OCI-LY3 (cell line): ENCODE data around the gene SLC2A13.

Experiments used
- EZH2phosphoT487 ChIP-seq: fragments of 200-600 bp; shearing (Covaris generic); IDR thresholded peaks from 2 replicates; pipeline ENCODE4 v1.6.1; 2018; ENCODE audit warnings: antibody characterized with exemption, mixed run types, low read depth
- TF ChIP-seq, protein P1 (sequence below): fragments of 200-600, 300-600 bp; sonication (generic); IDR thresholded peaks from 2 replicates; pipeline ENCODE4 v1.5.1; 2014; ENCODE audit warnings: antibody characterized with exemption, low read length, low read depth

DNA sequence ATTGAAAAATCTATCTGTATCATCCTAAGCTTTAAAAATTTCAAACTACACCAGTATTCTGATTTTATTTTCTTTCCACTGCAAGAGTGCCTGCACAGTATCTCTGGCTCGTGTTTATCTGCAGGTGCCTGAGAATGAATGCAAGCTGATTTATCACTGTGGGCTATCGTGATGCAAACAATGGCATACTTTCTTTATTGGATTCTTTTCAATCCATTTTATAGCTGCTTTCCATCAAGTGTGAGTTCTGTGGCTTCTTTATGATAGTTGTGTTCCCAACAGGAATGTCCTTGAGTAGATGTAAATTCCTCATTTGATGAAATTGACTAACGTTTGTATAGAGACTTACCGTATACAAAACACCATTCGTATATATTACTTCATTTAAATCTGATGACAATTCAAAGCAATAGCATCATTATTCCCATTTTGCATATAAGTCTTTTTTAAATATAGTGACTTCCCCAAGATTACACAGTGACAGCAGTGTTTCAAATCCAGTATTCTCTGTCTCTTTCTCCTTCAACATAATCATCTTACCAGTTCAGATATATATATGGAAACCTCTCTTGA is 326.0 kb downstream of the SLC2A13 start:
- TF ChIP-seq, protein P1, sequence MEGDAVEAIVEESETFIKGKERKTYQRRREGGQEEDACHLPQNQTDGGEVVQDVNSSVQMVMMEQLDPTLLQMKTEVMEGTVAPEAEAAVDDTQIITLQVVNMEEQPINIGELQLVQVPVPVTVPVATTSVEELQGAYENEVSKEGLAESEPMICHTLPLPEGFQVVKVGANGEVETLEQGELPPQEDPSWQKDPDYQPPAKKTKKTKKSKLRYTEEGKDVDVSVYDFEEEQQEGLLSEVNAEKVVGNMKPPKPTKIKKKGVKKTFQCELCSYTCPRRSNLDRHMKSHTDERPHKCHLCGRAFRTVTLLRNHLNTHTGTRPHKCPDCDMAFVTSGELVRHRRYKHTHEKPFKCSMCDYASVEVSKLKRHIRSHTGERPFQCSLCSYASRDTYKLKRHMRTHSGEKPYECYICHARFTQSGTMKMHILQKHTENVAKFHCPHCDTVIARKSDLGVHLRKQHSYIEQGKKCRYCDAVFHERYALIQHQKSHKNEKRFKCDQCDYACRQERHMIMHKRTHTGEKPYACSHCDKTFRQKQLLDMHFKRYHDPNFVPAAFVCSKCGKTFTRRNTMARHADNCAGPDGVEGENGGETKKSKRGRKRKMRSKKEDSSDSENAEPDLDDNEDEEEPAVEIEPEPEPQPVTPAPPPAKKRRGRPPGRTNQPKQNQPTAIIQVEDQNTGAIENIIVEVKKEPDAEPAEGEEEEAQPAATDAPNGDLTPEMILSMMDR: no peak
- TF ChIP-seq EZH2phosphoT487: no peak
